GM18508 (cell line): ENCODE data around the gene AGTPBP1.
"Not testable (repeated sequence)": the region's sequence is repeated elsewhere in the genome, so short reads cannot be mapped to it uniquely, and the experiment has no call there.

Experiments used
- ATAC-seq: cut with Tn5 transposase; IDR thresholded peaks from one replicate; pipeline ENCODE4 v1.9.1; 2021; ENCODE audit warnings: moderate number of reproducible peaks; ENCODE audit not compliant: insufficient read depth, unreplicated experiment

Gene AGTPBP1

GRCh38 chr9:85640425-85640824 lies 101.3 kb downstream of the AGTPBP1 start:
- no peak for ATAC-seq

GRCh38 chr9:85639675-85640186 lies 102.0 kb downstream of the AGTPBP1 start:
- no peak for ATAC-seq

GRCh38 chr9:85631809-85632208 lies 109.9 kb downstream of the AGTPBP1 start:
- ATAC-seq: no peak

- ATAC-seq: no peak
These were observed 111.1 kb downstream of the AGTPBP1 start for GRCh38 chr9:85630676-85631075.

- ATAC-seq: no peak
These were observed 124.5 kb downstream of the AGTPBP1 start for GRCh38 chr9:85617141-85617670.

GRCh38 chr9:85615792-85616191 lies 126.0 kb downstream of the AGTPBP1 start:
- ATAC-seq: no peak

- ATAC-seq: no peak
These were observed 131.5 kb downstream of the AGTPBP1 start for GRCh38 chr9:85610074-85610860.

GRCh38 chr9:85605905-85606304 lies 135.8 kb downstream of the AGTPBP1 start:
- ATAC-seq: no peak

GRCh38 chr9:85603936-85604335 lies 137.8 kb downstream of the AGTPBP1 start:
- no peak for ATAC-seq

- no peak for ATAC-seq
These were observed 139.0 kb downstream of the AGTPBP1 start for GRCh38 chr9:85602742-85603141.

GRCh38 chr9:85600675-85601263 lies 141.0 kb downstream of the AGTPBP1 start:
- no peak for ATAC-seq

GRCh38 chr9:85599540-85600105 lies 142.1 kb downstream of the AGTPBP1 start:
- ATAC-seq: no peak

GRCh38 chr9:85594316-85594715 lies 147.4 kb downstream of the AGTPBP1 start:
- ATAC-seq: no peak

- no peak for ATAC-seq
These were observed 155.1 kb downstream of the AGTPBP1 start for GRCh38 chr9:85586684-85587083.

- ATAC-seq: no peak
These were observed 164.3 kb downstream of the AGTPBP1 start for GRCh38 chr9:85577353-85577952.

GRCh38 chr9:85575868-85576267 lies 165.9 kb downstream of the AGTPBP1 start:
- ATAC-seq: no peak

GRCh38 chr9:85573546-85573945 lies 168.2 kb downstream of the AGTPBP1 start:
- ATAC-seq: not testable (repeated sequence)

GRCh38 chr9:85572917-85573316 lies 168.8 kb downstream of the AGTPBP1 start:
- not testable (repeated sequence) for ATAC-seq

GRCh38 chr9:85569988-85570387 lies 171.8 kb downstream of the AGTPBP1 start:
- ATAC-seq: no peak

- no peak for ATAC-seq
These were observed 182.2 kb downstream of the AGTPBP1 start for GRCh38 chr9:85559526-85559925.

- no peak for ATAC-seq
These were observed 187.4 kb downstream of the AGTPBP1 start for GRCh38 chr9:85554349-85554748.
